DLD1 (cell line): Measurements from ENCODE around the gene BRI3.
"Not testable (repeated sequence)": the region's sequence is repeated elsewhere in the genome, so short reads cannot be mapped to it uniquely, and the experiment has no call there.

Experiments used
- in situ Hi-C: cut with HindIII; loops from 2 replicates; pipeline ENCODE4 v1.10.0; 2017; ENCODE audit warnings: low sequenced_read_pairs

BRI3 gene

DNA sequence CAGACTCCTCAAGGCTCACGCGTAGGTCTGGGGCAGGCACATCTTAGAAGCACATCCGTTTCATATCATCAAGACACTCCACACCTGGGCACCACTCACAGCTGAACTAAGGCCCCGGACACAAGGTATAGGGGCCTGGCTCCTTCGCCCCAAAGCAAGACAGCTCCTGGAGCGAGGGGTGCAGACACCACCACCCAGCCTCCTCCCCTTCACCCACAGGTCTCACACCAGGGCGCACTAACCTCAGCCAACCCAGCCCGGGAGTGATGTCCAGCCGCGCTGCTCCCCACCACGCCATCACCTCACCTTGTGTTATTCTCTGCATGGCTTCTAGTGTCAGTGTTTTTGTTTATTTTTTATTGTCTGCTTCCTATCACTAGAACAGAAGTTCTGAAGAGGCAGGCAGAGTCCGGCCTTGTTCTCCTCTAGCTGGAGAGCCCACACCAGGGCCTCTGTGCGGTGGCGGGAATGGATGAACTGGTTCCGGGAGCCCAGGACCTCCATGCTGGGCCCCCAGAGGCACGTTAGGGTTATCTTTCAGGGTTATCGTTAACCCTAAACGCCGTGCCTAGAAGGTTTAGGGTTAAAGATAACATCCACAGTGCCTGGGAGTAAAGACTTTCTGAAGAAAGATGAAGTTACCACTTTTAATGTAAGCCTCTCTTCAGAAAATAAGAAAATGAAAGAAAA lies 21.8 kb downstream of the BRI3 start:
- in situ Hi-C loops: no loop called here

- in situ Hi-C loops: no loop called here
These were observed 22.4 kb downstream of the BRI3 start for GRCh38 chr7:98303906-98304305.

DNA sequence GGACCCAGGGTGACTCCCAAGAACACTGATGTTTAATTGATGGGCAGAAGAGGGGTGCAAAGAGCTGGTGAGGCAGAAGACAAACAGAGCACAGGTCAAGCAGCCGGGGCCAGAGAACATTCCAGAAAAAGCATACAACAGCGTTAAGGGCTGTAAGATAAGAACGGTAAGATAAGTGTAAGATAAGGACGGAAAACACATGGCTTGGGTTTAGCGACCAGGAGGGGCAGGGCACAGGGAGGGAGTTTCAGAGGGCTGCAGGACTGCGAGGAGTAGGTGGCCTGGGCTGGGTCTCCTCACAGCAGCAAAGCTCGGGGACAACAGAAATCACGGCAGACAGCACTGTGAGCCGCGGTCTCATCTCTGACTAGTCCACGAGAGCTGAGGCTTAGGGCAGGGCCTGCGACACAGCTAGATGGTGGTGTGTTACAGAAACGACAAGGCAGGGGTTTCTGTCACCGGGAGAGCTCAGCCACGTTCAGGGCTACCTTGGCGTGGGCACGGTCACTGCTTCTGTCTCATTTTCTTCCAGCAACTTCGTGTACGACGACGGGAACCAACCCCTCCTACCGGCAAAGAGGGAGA lies 24.6 kb downstream of the BRI3 start:
- in situ Hi-C loops: no loop called here

DNA sequence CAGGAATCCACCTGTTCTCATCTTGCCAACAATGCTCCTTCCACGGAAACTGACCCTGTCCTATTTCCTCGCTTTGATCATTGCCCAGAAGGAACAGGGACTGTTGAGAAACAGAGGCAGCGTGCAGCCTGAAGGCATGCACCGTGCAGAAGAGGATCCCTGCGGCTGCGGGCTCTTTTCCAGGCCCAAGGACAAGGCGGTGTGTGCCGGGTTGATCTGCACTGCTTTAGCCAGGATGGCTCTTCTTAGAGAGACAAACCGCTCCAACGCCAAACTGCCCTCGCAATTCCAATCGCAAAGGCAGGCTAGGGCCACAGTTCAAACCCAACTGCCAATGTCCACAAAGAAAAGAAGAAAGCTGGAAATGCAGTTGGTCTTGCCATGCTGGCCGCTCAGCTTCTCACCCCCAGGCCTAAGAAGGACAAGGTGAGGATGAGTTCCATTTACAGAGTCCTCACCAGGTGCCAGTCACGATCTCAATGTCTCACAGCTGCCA lies 26.5 kb downstream of the BRI3 start:
- in situ Hi-C loops: no loop called here

DNA sequence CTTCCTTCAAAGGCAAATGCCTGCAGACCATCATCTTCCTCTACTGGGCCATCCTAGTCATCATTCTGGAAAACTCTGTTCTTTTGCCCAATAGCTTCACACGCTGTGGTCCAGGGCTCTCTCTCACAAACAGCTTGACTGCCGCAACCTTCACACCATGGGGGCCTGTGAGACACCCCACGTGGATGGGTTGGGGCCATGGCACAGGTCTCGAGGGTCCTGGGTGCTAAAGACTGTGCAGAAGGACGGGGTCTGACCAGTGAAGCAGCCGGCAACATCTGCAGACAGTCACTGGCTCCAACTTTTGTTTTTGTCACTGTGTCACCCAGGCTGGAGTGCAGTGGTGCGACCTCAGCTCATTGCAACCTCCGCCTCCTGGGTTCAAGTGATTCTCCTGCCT lies 28.1 kb downstream of the BRI3 start:
- in situ Hi-C loops: no loop called here

DNA sequence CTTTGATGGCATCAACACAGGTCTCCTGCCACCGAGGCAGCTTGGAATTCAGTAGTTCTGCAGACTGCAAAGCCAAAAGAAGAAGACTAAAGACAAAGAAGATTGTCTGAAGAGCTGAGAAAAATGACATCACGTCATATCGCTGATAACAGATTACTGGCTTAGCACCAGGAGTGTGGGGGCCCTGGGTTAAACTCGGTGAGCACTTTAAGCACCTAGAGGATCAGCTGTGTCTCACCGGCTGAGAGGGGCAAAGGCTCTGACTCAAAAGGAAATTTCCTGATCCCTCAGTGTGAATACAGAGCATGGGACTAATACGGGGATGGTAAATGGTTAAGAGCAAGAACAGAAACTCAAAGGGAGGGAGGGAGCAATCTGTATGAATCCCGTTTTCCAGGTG lies 30.7 kb downstream of the BRI3 start:
- in situ Hi-C loops: no loop called here

GRCh38 chr7:98314469-98314868 lies 33.0 kb downstream of the BRI3 start:
- in situ Hi-C loops: no loop called here

- in situ Hi-C loops: no loop called here
These were observed 34.0 kb downstream of the BRI3 start for GRCh38 chr7:98315318-98315993.

- in situ Hi-C loops: not testable (repeated sequence)
These were observed 34.6 kb downstream of the BRI3 start for GRCh38 chr7:98315994-98316527.

DNA sequence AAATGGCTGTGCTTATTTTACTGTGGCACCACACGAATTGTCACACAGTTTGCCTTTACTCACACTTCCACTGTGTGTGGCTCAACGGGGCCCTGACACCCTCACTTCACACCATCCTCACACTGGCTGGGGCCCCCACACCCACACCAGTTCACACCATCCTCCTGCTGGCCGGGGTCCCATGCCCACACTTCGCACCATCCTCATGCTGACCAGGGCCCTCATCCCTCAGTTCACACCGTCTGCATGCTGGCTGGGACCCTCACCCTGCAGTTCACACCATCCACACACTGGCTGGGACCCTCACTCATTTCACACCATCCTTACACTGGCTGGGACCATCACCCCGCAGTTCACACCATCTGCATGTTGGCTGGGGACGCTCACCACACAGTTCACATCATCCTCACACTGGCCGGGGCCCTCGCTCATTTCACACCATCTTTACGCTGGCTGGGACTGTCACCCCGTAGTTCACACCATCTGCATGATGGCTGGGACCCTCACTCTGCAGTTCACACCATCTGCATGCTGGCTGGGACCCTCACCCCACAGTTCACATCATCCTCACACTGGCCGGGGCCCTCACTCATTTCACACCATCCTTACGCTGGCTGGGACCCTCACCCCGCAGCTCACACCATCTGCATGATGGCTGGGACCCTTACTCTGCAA lies 36.0 kb downstream of the BRI3 start:
- in situ Hi-C loops: no loop called here

GRCh38 chr7:98319176-98319575 lies 37.7 kb downstream of the BRI3 start:
- in situ Hi-C loops: no loop called here

- in situ Hi-C loops: no loop called here
These were observed 39.8 kb downstream of the BRI3 start for GRCh38 chr7:98321301-98321700.

DNA sequence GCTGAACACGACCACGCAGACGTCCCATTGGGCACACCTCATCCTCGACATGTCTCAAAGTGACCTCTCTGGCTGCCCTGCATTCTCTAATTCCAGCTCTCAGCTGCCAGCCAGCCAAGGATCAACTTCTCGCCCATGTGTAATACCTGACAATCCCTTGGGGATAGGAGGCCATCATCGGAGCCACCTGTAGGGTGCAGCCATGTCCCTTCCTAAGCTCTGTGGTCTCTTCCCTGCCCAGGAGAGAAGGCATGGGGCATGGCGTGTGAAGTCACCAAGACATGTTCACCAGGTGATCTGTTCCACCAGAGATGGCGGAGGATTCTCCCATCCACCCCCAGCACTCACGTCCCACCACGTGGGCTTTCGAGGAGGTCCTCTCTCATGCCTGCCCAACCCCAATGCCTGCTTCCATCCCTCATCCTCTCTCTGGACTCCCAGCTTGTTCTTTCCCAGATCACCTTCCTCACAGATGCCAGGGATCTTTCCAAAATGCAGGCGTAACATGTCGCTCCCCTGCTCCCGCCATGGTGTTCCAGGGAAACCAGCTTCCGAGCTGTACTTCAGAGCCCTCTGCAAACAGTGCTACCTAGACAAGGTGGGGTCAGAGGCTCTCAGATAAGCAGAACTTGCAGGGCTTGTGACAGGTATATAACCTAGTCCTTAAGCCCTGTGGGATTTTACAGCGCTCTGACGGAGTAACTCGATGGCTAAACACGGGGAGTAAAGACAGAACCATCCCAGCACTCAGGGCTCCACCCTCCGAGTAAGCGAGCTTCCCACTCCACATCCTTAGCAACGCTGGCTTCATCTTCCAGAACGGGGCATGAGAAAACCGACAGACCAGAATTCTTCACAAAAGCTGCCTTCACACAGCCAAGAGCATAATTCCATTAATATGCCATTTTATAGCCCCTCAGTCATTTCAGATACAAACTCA lies 41.1 kb downstream of the BRI3 start:
- in situ Hi-C loops: no loop called here

GRCh38 chr7:98323597-98324322 lies 42.3 kb downstream of the BRI3 start:
- in situ Hi-C loops: no loop called here

GRCh38 chr7:98324782-98325181 lies 43.3 kb downstream of the BRI3 start:
- in situ Hi-C loops: no loop called here

DNA sequence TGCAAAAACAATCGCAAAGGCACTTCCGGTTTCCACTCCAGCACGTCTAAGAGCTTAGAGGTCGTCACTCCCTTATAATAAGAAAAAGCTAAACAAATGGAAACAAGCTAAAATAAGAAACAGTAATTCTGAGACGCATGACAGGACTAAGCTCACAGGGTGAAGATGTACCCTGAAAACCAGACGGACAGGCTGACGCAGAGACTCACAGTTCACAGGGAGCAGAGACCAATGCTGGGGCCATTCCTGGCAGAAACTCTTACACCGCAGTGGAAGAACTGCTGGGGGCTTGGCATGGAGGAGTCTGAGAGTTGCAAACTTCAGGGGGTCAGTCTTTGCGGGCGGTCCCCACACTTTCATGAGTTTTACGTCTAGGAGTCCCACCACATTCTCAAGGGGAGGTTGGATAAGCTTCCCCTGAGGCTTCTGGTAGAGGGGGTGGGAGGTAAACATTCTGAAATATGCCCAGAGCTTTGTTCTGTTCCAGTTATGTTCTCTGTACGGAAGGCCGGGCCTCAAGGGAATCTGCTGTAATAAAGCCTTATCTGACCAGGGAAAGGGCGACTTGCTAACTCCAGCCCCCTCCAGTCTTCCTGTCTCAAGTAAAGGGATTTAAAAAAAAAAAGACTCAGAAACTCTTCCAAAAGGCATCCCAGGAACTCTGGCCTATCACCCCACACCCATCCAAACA lies 47.8 kb downstream of the BRI3 start:
- in situ Hi-C loops: no loop called here

GRCh38 chr7:98329791-98330373 lies 48.4 kb downstream of the BRI3 start:
- in situ Hi-C loops: no loop called here

GRCh38 chr7:98330926-98331529 lies 49.5 kb downstream of the BRI3 start:
- in situ Hi-C loops: no loop called here
